Omental fat pad (tissue), 4 donors: ENCODE measurements around the gene AP3B2. TPM values are rescaled to one million over a fixed set of nuclear protein-coding genes. Genes with fewer than 3 reads are reported as not detected.

ENCODE experiments used
- ATAC-seq: fragments of 150-250 bp; one replicate; pipeline ENCODE4 v1.9.1; 2016; ENCODE audit warnings: mild to moderate bottlenecking, moderate library complexity; ENCODE audit not compliant: low FRiP score
- DNase-seq: peaks from one replicate; pipeline ENCODE4 v3.0.0-alpha.2; 2019; ENCODE audit warnings: low spot score
- total RNA-seq, 4 donors: library from RNA; depleted of rRNA; stranded (reverse); fragments of >200 nt; gene quantifications; one replicate each; pipeline ENCODE4 v1.1.0, GENCODE V29; 2016
- TF ChIP-seq, protein P1 (sequence below), 3 donors: fragments of 450-650 bp; IDR thresholded peaks; one replicate each; pipeline ENCODE4 v1.5.1; 2016 to 2017; ENCODE audit warnings: antibody characterized with exemption in 3 of 3, mild to moderate bottlenecking in 3 of 3, moderate library complexity in 2 of 3

AP3B2 gene
- total RNA-seq, 4 donors from 2014 or later: 0.31 to 7.6 (median 1.4) TPM

GRCh38 chr15:82698711-82699345 is 10.8 kb downstream of the AP3B2 start:
- TF ChIP-seq, protein P1, sequence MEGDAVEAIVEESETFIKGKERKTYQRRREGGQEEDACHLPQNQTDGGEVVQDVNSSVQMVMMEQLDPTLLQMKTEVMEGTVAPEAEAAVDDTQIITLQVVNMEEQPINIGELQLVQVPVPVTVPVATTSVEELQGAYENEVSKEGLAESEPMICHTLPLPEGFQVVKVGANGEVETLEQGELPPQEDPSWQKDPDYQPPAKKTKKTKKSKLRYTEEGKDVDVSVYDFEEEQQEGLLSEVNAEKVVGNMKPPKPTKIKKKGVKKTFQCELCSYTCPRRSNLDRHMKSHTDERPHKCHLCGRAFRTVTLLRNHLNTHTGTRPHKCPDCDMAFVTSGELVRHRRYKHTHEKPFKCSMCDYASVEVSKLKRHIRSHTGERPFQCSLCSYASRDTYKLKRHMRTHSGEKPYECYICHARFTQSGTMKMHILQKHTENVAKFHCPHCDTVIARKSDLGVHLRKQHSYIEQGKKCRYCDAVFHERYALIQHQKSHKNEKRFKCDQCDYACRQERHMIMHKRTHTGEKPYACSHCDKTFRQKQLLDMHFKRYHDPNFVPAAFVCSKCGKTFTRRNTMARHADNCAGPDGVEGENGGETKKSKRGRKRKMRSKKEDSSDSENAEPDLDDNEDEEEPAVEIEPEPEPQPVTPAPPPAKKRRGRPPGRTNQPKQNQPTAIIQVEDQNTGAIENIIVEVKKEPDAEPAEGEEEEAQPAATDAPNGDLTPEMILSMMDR (IDR thresholded peaks at IDR 0.05): no peak

GRCh38 chr15:82697735-82698407 is 11.8 kb downstream of the AP3B2 start:
- no peak for ATAC-seq
- DNase-seq: no peak
- TF ChIP-seq, protein P1 (IDR thresholded peaks at IDR 0.05): no peak

More at GRCh38 chr15:82698711-82699345, 10.8 kb downstream of the AP3B2 start:
- ATAC-seq (no peak), DNase-seq (no peak)

DNA sequence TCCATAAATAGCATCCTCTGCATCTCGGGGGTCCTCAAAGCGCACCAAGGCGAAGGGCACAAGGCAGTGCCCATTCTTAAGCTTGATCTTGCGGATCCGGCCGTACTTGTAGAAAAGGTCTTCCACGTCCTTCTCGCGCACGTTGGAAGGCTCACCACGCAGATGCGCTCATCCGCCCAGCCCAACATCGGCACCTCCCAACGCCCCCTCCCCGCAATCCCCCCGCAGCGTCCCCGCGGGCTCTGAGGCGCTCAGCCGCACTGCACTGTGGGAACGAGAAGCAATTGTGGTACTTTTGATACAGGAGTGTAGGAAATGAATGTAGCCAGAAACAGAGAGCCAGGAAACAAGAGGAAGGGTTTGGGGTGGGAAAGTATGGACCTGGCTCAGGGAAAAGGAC is 17.5 kb downstream of the AP3B2 start:
- no peak for DNase-seq
- TF ChIP-seq, protein P1 (IDR thresholded peaks at IDR 0.05): no peak
- no peak for ATAC-seq

DNA sequence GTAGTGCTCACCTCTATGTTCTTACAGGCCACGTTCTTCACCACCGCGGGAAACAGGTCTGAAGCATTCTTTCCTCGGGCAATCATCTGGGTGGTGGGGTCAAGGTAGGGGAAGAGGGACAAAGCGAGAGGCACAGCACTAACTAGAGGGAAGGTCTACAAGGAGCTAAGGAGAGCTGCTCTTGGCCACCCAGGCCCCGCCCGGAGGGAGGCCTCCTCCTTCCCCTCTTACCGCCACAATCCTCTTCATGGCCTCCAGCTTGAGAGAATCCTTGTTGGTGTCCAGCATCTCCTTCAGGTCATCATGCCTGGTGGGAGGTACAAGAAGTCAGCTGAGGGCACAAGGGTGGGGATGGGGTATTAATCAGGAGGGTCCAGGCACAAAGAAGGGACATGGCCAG is 20.5 kb downstream of the AP3B2 start:
- TF ChIP-seq, protein P1 (IDR thresholded peaks at IDR 0.05): no peak
- ATAC-seq (no peak), DNase-seq (no peak)

DNA sequence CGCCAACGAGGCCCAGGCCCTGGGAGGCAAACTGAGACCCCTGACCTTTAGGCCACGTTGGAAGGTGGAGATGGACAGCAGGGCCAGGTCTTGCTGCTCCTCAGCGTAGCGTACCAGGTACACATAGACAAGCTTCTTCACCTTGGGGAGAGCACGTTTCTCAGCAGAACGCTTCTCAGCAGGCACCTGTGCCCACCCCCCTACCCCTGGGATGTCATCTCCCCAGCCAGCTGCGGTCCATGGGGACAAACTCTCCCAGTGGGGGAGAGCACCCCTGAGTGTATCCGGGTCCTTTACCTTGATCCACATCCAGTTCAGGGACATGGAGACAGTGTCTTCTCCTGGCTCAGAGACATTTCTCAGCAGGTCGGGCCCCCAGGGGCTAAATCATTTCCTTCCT is 21.0 kb downstream of the AP3B2 start:
- ATAC-seq: no peak
- TF ChIP-seq, protein P1 (IDR thresholded peaks at IDR 0.05): no peak

DNA sequence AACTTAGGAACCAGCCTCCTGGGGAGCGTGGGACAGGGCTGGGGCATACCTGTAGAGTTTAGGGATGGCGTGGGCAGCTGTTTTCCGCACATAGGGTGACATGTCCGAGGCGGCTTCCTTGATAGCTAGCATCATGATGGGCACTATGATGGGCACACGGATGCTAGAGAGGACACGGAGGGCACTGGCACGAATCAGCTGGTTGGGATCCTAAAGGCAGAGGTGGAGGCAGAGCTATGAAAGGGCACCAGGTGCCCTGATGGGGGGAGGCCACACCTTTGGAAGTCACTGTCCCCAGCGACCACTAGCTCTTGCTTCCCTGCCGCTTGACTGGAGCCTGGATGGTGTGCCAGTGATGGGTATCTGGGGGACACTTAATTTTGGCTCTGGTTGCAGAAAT is 28.3 kb downstream of the AP3B2 start:
- ATAC-seq: no peak
- TF ChIP-seq, protein P1 (IDR thresholded peaks at IDR 0.05): no peak
- DNase-seq: no peak

More for the DNA sequence above, 21.0 kb downstream of the AP3B2 start:
- DNase-seq: no peak
